ENCODE data around the gene PIK3CD.

DNA sequence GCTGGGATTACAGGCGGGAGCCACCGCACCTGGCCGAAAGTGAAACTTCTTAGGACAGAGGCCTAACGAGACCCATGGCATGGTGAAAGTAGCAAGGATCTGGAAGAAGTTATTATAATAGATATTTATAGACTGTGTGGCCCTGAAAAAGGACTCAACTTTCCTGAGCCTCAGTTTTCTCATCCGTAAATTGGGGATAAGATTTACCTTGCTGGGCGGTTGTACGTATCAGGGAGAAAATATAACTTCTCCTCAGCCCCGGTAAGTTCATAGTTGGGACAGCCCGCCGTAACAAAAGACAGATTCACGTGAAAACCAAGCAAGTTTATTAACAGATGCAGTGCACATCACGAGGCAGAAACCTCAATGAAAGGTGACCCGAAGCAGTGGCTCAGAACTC, 5.5 kb upstream of the PIK3CD start:
- TF ChIP-seq, protein P1, sequence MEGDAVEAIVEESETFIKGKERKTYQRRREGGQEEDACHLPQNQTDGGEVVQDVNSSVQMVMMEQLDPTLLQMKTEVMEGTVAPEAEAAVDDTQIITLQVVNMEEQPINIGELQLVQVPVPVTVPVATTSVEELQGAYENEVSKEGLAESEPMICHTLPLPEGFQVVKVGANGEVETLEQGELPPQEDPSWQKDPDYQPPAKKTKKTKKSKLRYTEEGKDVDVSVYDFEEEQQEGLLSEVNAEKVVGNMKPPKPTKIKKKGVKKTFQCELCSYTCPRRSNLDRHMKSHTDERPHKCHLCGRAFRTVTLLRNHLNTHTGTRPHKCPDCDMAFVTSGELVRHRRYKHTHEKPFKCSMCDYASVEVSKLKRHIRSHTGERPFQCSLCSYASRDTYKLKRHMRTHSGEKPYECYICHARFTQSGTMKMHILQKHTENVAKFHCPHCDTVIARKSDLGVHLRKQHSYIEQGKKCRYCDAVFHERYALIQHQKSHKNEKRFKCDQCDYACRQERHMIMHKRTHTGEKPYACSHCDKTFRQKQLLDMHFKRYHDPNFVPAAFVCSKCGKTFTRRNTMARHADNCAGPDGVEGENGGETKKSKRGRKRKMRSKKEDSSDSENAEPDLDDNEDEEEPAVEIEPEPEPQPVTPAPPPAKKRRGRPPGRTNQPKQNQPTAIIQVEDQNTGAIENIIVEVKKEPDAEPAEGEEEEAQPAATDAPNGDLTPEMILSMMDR (IDR thresholded peaks at IDR 0.05; ENCODE audit: poor library complexity): no peak
- TF ChIP-seq EZH2 (IDR thresholded peaks at IDR 0.05; ENCODE audit: borderline replicate concordance): no peak
